Measurements from ENCODE around the gene BNIP5. TPM values are rescaled to one million over a fixed set of nuclear protein-coding genes. Genes with fewer than 3 reads are reported as not detected.

Gene BNIP5
- total and polyA plus RNA-seq, 12 donors = 0.04 to 0.11 TPM; not detected in 10

DNA sequence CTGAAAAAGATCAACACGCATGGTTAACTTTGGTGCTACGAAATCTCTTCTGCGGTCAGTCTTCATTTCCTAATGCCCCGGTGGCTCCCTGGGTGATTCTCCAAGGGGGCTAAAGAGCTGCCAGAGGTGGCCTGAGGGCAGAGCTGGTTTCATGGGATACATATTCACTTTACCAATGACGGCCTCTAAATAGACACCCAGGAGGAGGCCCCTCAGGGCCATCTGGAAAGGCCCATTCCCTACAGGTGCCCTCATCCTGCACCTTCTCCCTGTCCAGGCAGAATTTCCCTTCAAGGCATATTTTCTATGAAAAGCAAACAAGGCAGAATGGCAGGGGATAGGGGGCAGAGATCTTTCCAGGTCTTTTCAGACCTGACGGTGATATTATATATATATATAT, 12.5 kb downstream of the BNIP5 start:
- WGBS, 4 donors = 69 to 96% (median 90%) methylated on average over 6 of the region's 6 CpGs
- Histone ChIP-seq H3K4me3 (no peak overlapping the region), H3K36me3 (replicated peaks in 1 of 2) (no peaks in the 10 kb centered on the region), H3K27ac (no peak overlapping the region), H3K27me3 (no peaks in the 10 kb centered on the region), H3K4me1 (replicated peaks in 1 of 2) (peaks cover 0 to 10% of the 10 kb centered on the region in 2 donors), H3K9me3 (replicated peaks in 1 of 3) (no peaks in the 10 kb centered on the region)
- TF ChIP-seq, protein P1, sequence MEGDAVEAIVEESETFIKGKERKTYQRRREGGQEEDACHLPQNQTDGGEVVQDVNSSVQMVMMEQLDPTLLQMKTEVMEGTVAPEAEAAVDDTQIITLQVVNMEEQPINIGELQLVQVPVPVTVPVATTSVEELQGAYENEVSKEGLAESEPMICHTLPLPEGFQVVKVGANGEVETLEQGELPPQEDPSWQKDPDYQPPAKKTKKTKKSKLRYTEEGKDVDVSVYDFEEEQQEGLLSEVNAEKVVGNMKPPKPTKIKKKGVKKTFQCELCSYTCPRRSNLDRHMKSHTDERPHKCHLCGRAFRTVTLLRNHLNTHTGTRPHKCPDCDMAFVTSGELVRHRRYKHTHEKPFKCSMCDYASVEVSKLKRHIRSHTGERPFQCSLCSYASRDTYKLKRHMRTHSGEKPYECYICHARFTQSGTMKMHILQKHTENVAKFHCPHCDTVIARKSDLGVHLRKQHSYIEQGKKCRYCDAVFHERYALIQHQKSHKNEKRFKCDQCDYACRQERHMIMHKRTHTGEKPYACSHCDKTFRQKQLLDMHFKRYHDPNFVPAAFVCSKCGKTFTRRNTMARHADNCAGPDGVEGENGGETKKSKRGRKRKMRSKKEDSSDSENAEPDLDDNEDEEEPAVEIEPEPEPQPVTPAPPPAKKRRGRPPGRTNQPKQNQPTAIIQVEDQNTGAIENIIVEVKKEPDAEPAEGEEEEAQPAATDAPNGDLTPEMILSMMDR (IDR thresholded peaks at IDR 0.05) = no peak
- TF ChIP-seq POLR2A (IDR thresholded peaks at IDR 0.05) = no peak
- DNase-seq = no peak
- intact Hi-C loops (cut with DNase I) = no loop called here

DNA sequence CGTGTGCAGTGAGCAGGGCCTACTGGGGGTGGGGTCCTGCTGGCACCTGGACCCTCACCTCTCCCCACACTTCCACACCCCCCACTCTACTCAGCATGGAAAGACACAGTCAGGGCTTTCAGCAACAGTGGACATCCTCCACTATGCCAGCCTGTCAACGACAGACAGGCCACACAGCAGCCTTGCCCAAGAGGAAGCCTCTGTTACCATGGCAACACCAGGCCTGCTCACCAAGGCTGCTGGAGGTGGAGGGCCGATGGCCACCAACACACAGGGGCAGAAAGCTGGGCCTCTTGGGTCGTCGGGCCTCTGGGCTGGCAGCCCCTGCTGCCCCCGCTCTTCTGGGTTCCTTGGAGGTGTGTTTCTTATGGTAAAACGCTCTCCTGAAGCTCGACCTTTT, 13.6 kb downstream of the BNIP5 start:
- no peaks in the 10 kb centered on the region for H3K9me3 ChIP-seq (replicated peaks in 1 of 3)
- DNase-seq = peak in 3 of 7 donors; percentile 40 to 84 (median 44)
- no peaks in the 10 kb centered on the region for H3K27me3 ChIP-seq
- no peaks in the 10 kb centered on the region for H3K36me3 ChIP-seq (replicated peaks in 1 of 2)
- WGBS, 4 donors = 65 to 78% (median 68%) methylated on average over 5 to 8 of the region's 8 CpGs
- no peak overlapping the region for H3K4me3 ChIP-seq
- no peak overlapping the region for H3K27ac ChIP-seq
- intact Hi-C loops (cut with DNase I) = no loop called here
- peaks cover 0 to 10% of the 10 kb centered on the region in 2 donors for H3K4me1 ChIP-seq (replicated peaks in 1 of 2)
- TF ChIP-seq, protein P1 (IDR thresholded peaks at IDR 0.05) = no peak
- TF ChIP-seq POLR2A (IDR thresholded peaks at IDR 0.05) = no peak

DNA sequence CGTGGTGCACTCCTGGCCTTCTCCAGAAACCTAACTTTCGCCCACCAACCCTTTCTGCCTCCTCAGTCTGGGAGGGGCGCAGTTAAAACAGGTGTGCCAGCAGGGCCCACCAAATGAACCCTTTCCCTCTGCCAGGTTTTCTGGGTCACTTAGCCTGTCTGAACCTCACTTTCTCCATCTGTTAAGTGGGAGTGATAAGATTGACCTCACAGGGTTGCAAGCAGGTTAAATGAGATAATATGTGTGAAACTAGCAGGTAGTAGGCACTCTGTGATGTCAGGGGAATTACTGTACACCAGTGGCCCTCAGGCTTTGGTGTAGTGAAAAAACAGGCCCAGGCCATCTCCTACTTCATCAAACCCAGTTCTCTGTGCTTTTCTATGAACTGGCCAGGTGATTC, 14.1 kb downstream of the BNIP5 start:
- TF ChIP-seq POLR2A (IDR thresholded peaks at IDR 0.05) = no peak
- TF ChIP-seq, protein P1 (IDR thresholded peaks at IDR 0.05) = no peak
- Histone ChIP-seq H3K36me3 (replicated peaks in 1 of 2) (no peaks in the 10 kb centered on the region), H3K4me3 (no peak overlapping the region), H3K4me1 (replicated peaks in 1 of 2) (peaks cover 0 to 8% of the 10 kb centered on the region in 2 donors), H3K27ac (no peak overlapping the region), H3K27me3 (no peaks in the 10 kb centered on the region), H3K9me3 (replicated peaks in 1 of 3) (no peaks in the 10 kb centered on the region)
- WGBS, 4 donors = 84 to 94% (median 89%) methylated on average over 3 of the region's 3 CpGs
- intact Hi-C loops (cut with DNase I) = no loop called here
- no peak for DNase-seq

DNA sequence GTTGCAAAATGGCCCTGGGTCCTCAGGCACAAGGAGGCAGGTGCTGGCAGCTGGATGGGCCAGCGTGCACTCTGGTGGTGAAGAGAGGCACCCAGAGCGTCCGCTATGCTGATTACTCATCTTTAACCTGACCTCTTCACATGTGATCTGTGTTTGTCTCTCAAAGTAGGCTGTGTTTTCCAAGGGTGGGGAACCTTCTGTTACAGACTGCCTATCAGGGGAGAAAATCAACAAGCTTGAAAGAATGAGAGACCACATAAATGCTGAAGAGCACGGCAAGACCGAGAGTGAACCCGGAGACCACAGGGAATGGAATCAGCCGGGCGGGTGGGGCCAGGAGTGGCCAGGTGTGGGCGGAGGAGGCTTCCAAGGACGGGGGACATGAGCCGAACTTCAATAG, 16.2 kb downstream of the BNIP5 start:
- TF ChIP-seq, protein P1 (IDR thresholded peaks at IDR 0.05) = no peak
- TF ChIP-seq POLR2A (IDR thresholded peaks at IDR 0.05) = no peak
- H3K27me3 ChIP-seq = no peaks in the 10 kb centered on the region
- intact Hi-C loops (cut with DNase I) = no loop called here
- no peak overlapping the region for H3K27ac ChIP-seq
- no peaks in the 10 kb centered on the region for H3K4me1 ChIP-seq (replicated peaks in 1 of 2)
- 83 to 93% (median 92%) methylated on average over 10 to 11 of the region's 11 CpGs for WGBS, 4 donors
- DNase-seq = no peak
- no peaks in the 10 kb centered on the region for H3K36me3 ChIP-seq (replicated peaks in 1 of 2)
- no peak overlapping the region for H3K4me3 ChIP-seq
- H3K9me3 ChIP-seq (replicated peaks in 1 of 3) = no peaks in the 10 kb centered on the region
